ENCODE data around the gene LAMP2. TPM values are rescaled to one million over a fixed set of nuclear protein-coding genes. Genes with fewer than 3 reads are reported as not detected.

LAMP2 gene
- polyA plus RNA-seq, 1 donor from 2014 or later = 42.6 TPM

GRCh38 chrX:120450163-120450562 is 18.9 kb downstream of the LAMP2 start:
- no peak for TF ChIP-seq MXI1 (conservative IDR thresholded peaks at IDR 0.05; ENCODE audit: poor library complexity, severe bottlenecking)
- TF ChIP-seq POLR2AphosphoS5 (IDR thresholded peaks at IDR 0.05) = no peak
- TF ChIP-seq REST (IDR thresholded peaks at IDR 0.05; ENCODE audit: borderline replicate concordance) = no peak
- TF ChIP-seq SMC3 (conservative IDR thresholded peaks at IDR 0.05; ENCODE audit: poor library complexity) = peak; percentile 71
- no peak for TF ChIP-seq TAF1 (IDR thresholded peaks at IDR 0.05; ENCODE audit: low read depth)
- peak; percentile 68 for TF ChIP-seq CTCF (IDR thresholded peaks at IDR 0.05; ENCODE audit: poor library complexity, severe bottlenecking)
- no peak for TF ChIP-seq EP300 (conservative IDR thresholded peaks at IDR 0.05; ENCODE audit: poor library complexity, severe bottlenecking)
- peak; percentile 71 for TF ChIP-seq RAD21 (conservative IDR thresholded peaks at IDR 0.05)
- TF ChIP-seq EZH2 (IDR thresholded peaks at IDR 0.05; ENCODE audit: borderline replicate concordance, insufficient read depth, low read length, poor library complexity, severe bottlenecking) = no peak
- Histone ChIP-seq H3K4me2 (ENCODE audit: low read length) (no peak overlapping the region), H3K9me2 (ENCODE audit: insufficient read depth, low read length) (no peaks in the 10 kb centered on the region), H3K9me3 (ENCODE audit: low read length) (no peaks in the 10 kb centered on the region), H3K27me3 (ENCODE audit: insufficient read depth, low read depth, low read length) (no peaks in the 10 kb centered on the region), H4K20me1 (ENCODE audit: insufficient read depth) (no peaks in the 10 kb centered on the region), H3F3A (ENCODE audit: insufficient read depth, low read length, poor library complexity, severe bottlenecking) (no peaks in the 10 kb centered on the region), H3K27ac (ENCODE audit: low read length) (no peak overlapping the region), H2AFZ (ENCODE audit: low read depth, low read length) (no peak overlapping the region), H3K79me2 (replicated peaks; ENCODE audit: insufficient read depth, low read length) (no peaks in the 10 kb centered on the region), H3K4me3 (ENCODE audit: low read length) (no peak overlapping the region), H3K36me3 (ENCODE audit: insufficient read depth, low read length) (no peaks in the 10 kb centered on the region), H3K9ac (ENCODE audit: low read length) (no peak overlapping the region)

GRCh38 chrX:120446498-120446897 is 22.6 kb downstream of the LAMP2 start:
- Histone ChIP-seq H4K20me1 (ENCODE audit: insufficient read depth) (no peaks in the 10 kb centered on the region), H3K36me3 (ENCODE audit: insufficient read depth, low read length) (no peaks in the 10 kb centered on the region), H3K27me3 (ENCODE audit: insufficient read depth, low read depth, low read length) (no peaks in the 10 kb centered on the region), H3K27ac (ENCODE audit: low read length) (no peak overlapping the region), H3K79me2 (replicated peaks; ENCODE audit: insufficient read depth, low read length) (no peaks in the 10 kb centered on the region), H3K9me2 (ENCODE audit: insufficient read depth, low read length) (no peaks in the 10 kb centered on the region), H3K9me3 (ENCODE audit: low read length) (no peaks in the 10 kb centered on the region), H3K9ac (ENCODE audit: low read length) (no peak overlapping the region), H3K4me3 (ENCODE audit: low read length) (no peak overlapping the region), H3F3A (ENCODE audit: insufficient read depth, low read length, poor library complexity, severe bottlenecking) (no peaks in the 10 kb centered on the region), H2AFZ (ENCODE audit: low read depth, low read length) (no peak overlapping the region), H3K4me2 (ENCODE audit: low read length) (no peak overlapping the region)
- no peak for TF ChIP-seq REST (IDR thresholded peaks at IDR 0.05; ENCODE audit: borderline replicate concordance)
- no peak for TF ChIP-seq EZH2 (IDR thresholded peaks at IDR 0.05; ENCODE audit: borderline replicate concordance, insufficient read depth, low read length, poor library complexity, severe bottlenecking)
- TF ChIP-seq TAF1 (IDR thresholded peaks at IDR 0.05; ENCODE audit: low read depth) = no peak
- TF ChIP-seq MXI1 (conservative IDR thresholded peaks at IDR 0.05; ENCODE audit: poor library complexity, severe bottlenecking) = no peak
